GM23338 (cell line): ENCODE measurements around the gene ATP1A4.
A peak's percentile ranks its signal among the peaks of the same experiment; 100 is the strongest.

ENCODE experiments used
- CTCF ChIP-seq, 2 experiments: fragments of 200-600 bp in 1 of 2; sonication (generic) in 1 of 2; conservative IDR thresholded peaks; 2 replicates each; pipeline versions ENCODE4 v1.5.1 to v1.6.1; 2016 to 2017; ENCODE audit warnings: antibody characterized with exemption in 2 of 2, low read depth in 2 of 2, mild to moderate bottlenecking in 2 of 2, moderate library complexity in 1 of 2
- ETS1 ChIP-seq: IDR thresholded peaks from 2 replicates; pipeline ENCODE4 v1.6.1; 2016; ENCODE audit warnings: antibody characterized with exemption
- EZH2 ChIP-seq: fragments of 200-600 bp; sonication (generic); IDR thresholded peaks from one replicate; pipeline ENCODE4 v1.8.0; 2017; ENCODE audit warnings: antibody characterized with exemption, mild to moderate bottlenecking, low read depth; ENCODE audit not compliant: unreplicated experiment
- EZH2phosphoT487 ChIP-seq: fragments of 200-600 bp; sonication (generic); IDR thresholded peaks from one replicate; pipeline ENCODE4 v1.8.1; 2018; ENCODE audit warnings: antibody characterized with exemption; ENCODE audit not compliant: unreplicated experiment
- JUNB ChIP-seq: IDR thresholded peaks from one replicate; pipeline ENCODE4 v1.6.1; 2016; ENCODE audit warnings: antibody characterized with exemption; ENCODE audit not compliant: unreplicated experiment
- NANOG ChIP-seq: IDR thresholded peaks from 2 replicates; pipeline ENCODE4 v1.6.1; 2016; ENCODE audit warnings: antibody characterized with exemption, borderline replicate concordance
- POLR2AphosphoS5 ChIP-seq: IDR thresholded peaks from 2 replicates; pipeline ENCODE4 v1.6.1; 2016; ENCODE audit warnings: antibody characterized with exemption, low read depth
- REST ChIP-seq: IDR thresholded peaks from one replicate; pipeline ENCODE4 v1.6.1; 2018; ENCODE audit warnings: antibody characterized with exemption; ENCODE audit not compliant: unreplicated experiment
- ZNF462 ChIP-seq: fragments of 250-450 bp; sonication (Bioruptor Pico); IDR thresholded peaks from 2 replicates; pipeline ENCODE4 v1.5.0; 2020; ENCODE audit warnings: mild to moderate bottlenecking, moderate library complexity

- peak; percentile 72 to 84 for TF ChIP-seq CTCF (conservative IDR thresholded peaks at IDR 0.05; ENCODE audit: low read depth in 2 of 2)
- TF ChIP-seq EZH2: no peak
- TF ChIP-seq EZH2phosphoT487: no peak
- no peak for TF ChIP-seq JUNB
- TF ChIP-seq POLR2AphosphoS5: no peak
- TF ChIP-seq ZNF462 (CRISPR knock-in tag): no peak
- TF ChIP-seq REST: no peak
- no peak for TF ChIP-seq ETS1
- no peak for TF ChIP-seq NANOG
Observed at GRCh38 chr1:160108888-160109662, 42.3 kb upstream of the ATP1A4 start.
